DND-41 (cell line): ENCODE results near the gene ITPR2.

ENCODE experiments used
- EZH2 ChIP-seq: IDR thresholded peaks from 3 replicates; pipeline ENCODE4 v1.6.1; 2012; ENCODE audit warnings: borderline replicate concordance, low read depth, mild to moderate bottlenecking, moderate library complexity, low read length, inconsistent platforms; ENCODE audit not compliant: severe bottlenecking
- TF ChIP-seq, protein P1 (sequence below): IDR thresholded peaks from 2 replicates; pipeline ENCODE4 v1.5.1; 2012; ENCODE audit warnings: borderline replicate concordance, low read length, moderate library complexity, mild to moderate bottlenecking; ENCODE audit not compliant: poor library complexity, severe bottlenecking; ENCODE audit errors: extremely low read depth

DNA sequence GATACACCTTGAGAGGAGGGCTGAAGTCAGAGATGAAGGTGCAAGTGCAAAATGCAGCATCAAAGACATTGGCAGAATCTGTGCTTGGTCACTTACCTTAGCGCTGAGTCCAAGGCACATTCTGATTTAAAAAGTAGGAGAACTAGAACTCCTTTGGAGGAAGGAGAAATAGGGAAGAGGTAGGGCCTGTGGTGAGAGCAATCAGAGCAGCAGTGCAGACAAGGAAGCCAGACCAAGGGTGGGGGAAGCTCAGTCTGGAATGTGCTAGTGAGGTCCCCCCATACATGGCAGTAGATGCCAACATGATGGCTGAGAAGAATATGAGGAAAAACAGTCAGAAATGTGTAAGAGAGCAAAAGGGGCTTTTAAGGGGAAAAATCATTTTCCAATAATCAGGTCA lies 431.1 kb downstream of the ITPR2 start:
- TF ChIP-seq, protein P1, sequence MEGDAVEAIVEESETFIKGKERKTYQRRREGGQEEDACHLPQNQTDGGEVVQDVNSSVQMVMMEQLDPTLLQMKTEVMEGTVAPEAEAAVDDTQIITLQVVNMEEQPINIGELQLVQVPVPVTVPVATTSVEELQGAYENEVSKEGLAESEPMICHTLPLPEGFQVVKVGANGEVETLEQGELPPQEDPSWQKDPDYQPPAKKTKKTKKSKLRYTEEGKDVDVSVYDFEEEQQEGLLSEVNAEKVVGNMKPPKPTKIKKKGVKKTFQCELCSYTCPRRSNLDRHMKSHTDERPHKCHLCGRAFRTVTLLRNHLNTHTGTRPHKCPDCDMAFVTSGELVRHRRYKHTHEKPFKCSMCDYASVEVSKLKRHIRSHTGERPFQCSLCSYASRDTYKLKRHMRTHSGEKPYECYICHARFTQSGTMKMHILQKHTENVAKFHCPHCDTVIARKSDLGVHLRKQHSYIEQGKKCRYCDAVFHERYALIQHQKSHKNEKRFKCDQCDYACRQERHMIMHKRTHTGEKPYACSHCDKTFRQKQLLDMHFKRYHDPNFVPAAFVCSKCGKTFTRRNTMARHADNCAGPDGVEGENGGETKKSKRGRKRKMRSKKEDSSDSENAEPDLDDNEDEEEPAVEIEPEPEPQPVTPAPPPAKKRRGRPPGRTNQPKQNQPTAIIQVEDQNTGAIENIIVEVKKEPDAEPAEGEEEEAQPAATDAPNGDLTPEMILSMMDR: no peak
- no peak for TF ChIP-seq EZH2
